Glomerular visceral epithelial cell (primary cell): ENCODE results near the gene NKX6-1.
A peak's percentile ranks its signal among the peaks of the same experiment; 100 is the strongest.

Source experiments
- DNase-seq: peaks from one replicate; pipeline ENCODE4 v3.0.0-alpha.2; 2016; ENCODE audit errors: extremely low spot score

Gene NKX6-1

GRCh38 chr4:84498203-84498934 is 723 bp downstream of the NKX6-1 start:
- peak; percentile 52 for DNase-seq

- peak; percentile 43 for DNase-seq
These were observed 1.4 kb downstream of the NKX6-1 start for GRCh38 chr4:84497504-84498202.

GRCh38 chr4:84496706-84497503 is 2.2 kb downstream of the NKX6-1 start:
- DNase-seq: peak; percentile 40

GRCh38 chr4:84496331-84496705 is 2.8 kb downstream of the NKX6-1 start:
- no peak for DNase-seq

- DNase-seq: no peak
These were observed 3.3 kb downstream of the NKX6-1 start for GRCh38 chr4:84495794-84496261.

- DNase-seq: no peak
These were observed 3.8 kb downstream of the NKX6-1 start for GRCh38 chr4:84495118-84495793.

GRCh38 chr4:84494531-84494930 is 4.6 kb downstream of the NKX6-1 start:
- DNase-seq: no peak

- DNase-seq: no peak
These were observed 5.0 kb downstream of the NKX6-1 start for GRCh38 chr4:84494076-84494475.

- DNase-seq: peak; percentile 44
These were observed 5.8 kb downstream of the NKX6-1 start for GRCh38 chr4:84493092-84493850.

GRCh38 chr4:84492737-84493091 is 6.4 kb downstream of the NKX6-1 start:
- no peak for DNase-seq

GRCh38 chr4:84492290-84492689 is 6.8 kb downstream of the NKX6-1 start:
- no peak for DNase-seq

- DNase-seq: no peak
These were observed 7.6 kb downstream of the NKX6-1 start for GRCh38 chr4:84491481-84491880.

- no peak for DNase-seq
These were observed 8.4 kb downstream of the NKX6-1 start for GRCh38 chr4:84490663-84491062.

- DNase-seq: no peak
These were observed 14.9 kb downstream of the NKX6-1 start for GRCh38 chr4:84484236-84484635.

- no peak for DNase-seq
These were observed 15.4 kb downstream of the NKX6-1 start for GRCh38 chr4:84483688-84484087.

- DNase-seq: no peak
These were observed 16.2 kb downstream of the NKX6-1 start for GRCh38 chr4:84482564-84483563.

GRCh38 chr4:84481860-84482245 is 17.2 kb downstream of the NKX6-1 start:
- DNase-seq: no peak

- DNase-seq: no peak
These were observed 17.8 kb downstream of the NKX6-1 start for GRCh38 chr4:84481077-84481859.

GRCh38 chr4:84480082-84480481 is 19.0 kb downstream of the NKX6-1 start:
- no peak for DNase-seq
